OCI-LY1 (cell line): Measurements from ENCODE around the gene ENO3.
"Not testable (repeated sequence)": the region's sequence is repeated elsewhere in the genome, so short reads cannot be mapped to it uniquely, and the experiment has no call there.

Experiments
- H2AFZ ChIP-seq: fragments of 200-600 bp; sonication (generic), shearing (Covaris generic); 2 replicates; pipeline ENCODE4 v1.6.0; 2014; ENCODE audit warnings: antibody characterized with exemption, mild to moderate bottlenecking, low read length
- H3F3A ChIP-seq: fragments of 200-600 bp; sonication (generic), shearing (Covaris generic); 2 replicates; pipeline ENCODE4 v1.6.0; 2014; ENCODE audit warnings: mild to moderate bottlenecking, antibody characterized with exemption, low read length, moderate library complexity; ENCODE audit not compliant: insufficient read depth
- H3K27ac ChIP-seq: fragments of 200-600 bp; sonication (generic); 2 replicates; pipeline ENCODE4 v1.5.1; 2014; ENCODE audit warnings: low read length, mixed run types, mild to moderate bottlenecking, low read depth; ENCODE audit not compliant: poor library complexity, severe bottlenecking
- H3K27me3 ChIP-seq: fragments of 200-600 bp; sonication (generic); 2 replicates; pipeline ENCODE4 v1.6.0; 2014; ENCODE audit warnings: antibody characterized with exemption, mild to moderate bottlenecking, low read length, moderate library complexity; ENCODE audit not compliant: insufficient read depth
- H3K36me3 ChIP-seq: fragments of 200-600 bp; sonication (generic); 2 replicates; pipeline ENCODE4 v1.6.1; 2014; ENCODE audit warnings: mild to moderate bottlenecking, antibody characterized with exemption, low read length, moderate library complexity, mixed read lengths; ENCODE audit not compliant: insufficient read depth
- H3K4me1 ChIP-seq: fragments of 200-600 bp; sonication (generic); 2 replicates; pipeline ENCODE4 v1.5.1; 2014; ENCODE audit warnings: mild to moderate bottlenecking, low read length, moderate library complexity; ENCODE audit not compliant: insufficient read depth, severe bottlenecking
- H3K4me2 ChIP-seq: fragments of 200-600 bp; sonication (generic), shearing (Covaris generic); 2 replicates; pipeline ENCODE4 v1.6.1; 2014; ENCODE audit warnings: low read length
- H3K4me3 ChIP-seq: fragments of 200-600 bp; sonication (generic); 2 replicates; pipeline ENCODE4 v1.5.1; 2014; ENCODE audit warnings: low read length, low read depth, mild to moderate bottlenecking, mixed read lengths; ENCODE audit not compliant: poor library complexity, severe bottlenecking
- H3K79me2 ChIP-seq: fragments of 200-600 bp; shearing (Covaris generic); 2 replicates; pipeline ENCODE4 v1.6.1; 2016; ENCODE audit warnings: mixed run types, low read length, mixed read lengths; ENCODE audit not compliant: insufficient read depth
- H3K9ac ChIP-seq: fragments of 200-600 bp; sonication (generic), shearing (Covaris generic); 2 replicates; pipeline ENCODE4 v1.6.1; 2014; ENCODE audit warnings: mild to moderate bottlenecking, low read length, mixed read lengths
- H3K9me2 ChIP-seq: fragments of 200-600 bp; sonication (generic), shearing (Covaris generic); 2 replicates; pipeline ENCODE4 v1.6.1; 2014; ENCODE audit warnings: low read depth, mild to moderate bottlenecking, low read length, mixed read lengths
- H3K9me3 ChIP-seq: fragments of 200-600 bp; shearing (Covaris generic); 2 replicates; pipeline ENCODE4 v1.6.1; 2014; ENCODE audit warnings: low read length, mixed read lengths
- H4K20me1 ChIP-seq: fragments of 200-600 bp; sonication (generic), shearing (Covaris generic); 2 replicates; pipeline ENCODE4 v1.6.0; 2016; ENCODE audit warnings: mild to moderate bottlenecking, low read length; ENCODE audit not compliant: insufficient read depth
- CTCF ChIP-seq: fragments of 200-600 bp; sonication (generic), shearing (Covaris generic); IDR thresholded peaks from 2 replicates; pipeline ENCODE4 v1.5.1; 2017; ENCODE audit warnings: mild to moderate bottlenecking, antibody characterized with exemption, low read length, moderate library complexity, mixed read lengths
- EZH2 ChIP-seq: fragments of 200-600 bp; sonication (generic), shearing (Covaris generic); IDR thresholded peaks from 2 replicates; pipeline ENCODE4 v1.8.0; 2017; ENCODE audit warnings: borderline replicate concordance, mixed run types, mild to moderate bottlenecking, antibody characterized with exemption, low read length, moderate library complexity, mixed read lengths

Gene ENO3

GRCh38 chr17:4920351-4921048, 30.4 kb upstream of the ENO3 start:
- Histone ChIP-seq H3K4me1 (no peaks in the 10 kb centered on the region), H3K36me3 (no peaks in the 10 kb centered on the region), H3K4me2 (no peak overlapping the region), H3K4me3 (no peak overlapping the region), H3K79me2 (no peaks in the 10 kb centered on the region), H3K9me3 (no peaks in the 10 kb centered on the region), H2AFZ (no peak overlapping the region), H3F3A (no peaks in the 10 kb centered on the region), H3K9me2 (no peaks in the 10 kb centered on the region), H3K9ac (no peak overlapping the region), H4K20me1 (no peaks in the 10 kb centered on the region), H3K27ac (no peak overlapping the region), H3K27me3 (no peaks in the 10 kb centered on the region)
- no peak for TF ChIP-seq EZH2
- TF ChIP-seq CTCF = no peak

- no peaks in the 10 kb centered on the region for H3K36me3 ChIP-seq
- H3K9ac ChIP-seq = no peak overlapping the region
- no peaks in the 10 kb centered on the region for H3K9me2 ChIP-seq
- H3F3A ChIP-seq = no peaks in the 10 kb centered on the region
- H3K27me3 ChIP-seq = no peaks in the 10 kb centered on the region
- H3K4me1 ChIP-seq = no peaks in the 10 kb centered on the region
- no peak overlapping the region for H2AFZ ChIP-seq
- no peak overlapping the region for H3K4me2 ChIP-seq
- no peak for TF ChIP-seq EZH2
- no peak for TF ChIP-seq CTCF
- H4K20me1 ChIP-seq = no peaks in the 10 kb centered on the region
- no peak overlapping the region for H3K27ac ChIP-seq
- H3K79me2 ChIP-seq = no peaks in the 10 kb centered on the region
- H3K4me3 ChIP-seq = no peak overlapping the region
- no peaks in the 10 kb centered on the region for H3K9me3 ChIP-seq
These were observed 29.6 kb upstream of the ENO3 start for GRCh38 chr17:4921320-4921719.

DNA sequence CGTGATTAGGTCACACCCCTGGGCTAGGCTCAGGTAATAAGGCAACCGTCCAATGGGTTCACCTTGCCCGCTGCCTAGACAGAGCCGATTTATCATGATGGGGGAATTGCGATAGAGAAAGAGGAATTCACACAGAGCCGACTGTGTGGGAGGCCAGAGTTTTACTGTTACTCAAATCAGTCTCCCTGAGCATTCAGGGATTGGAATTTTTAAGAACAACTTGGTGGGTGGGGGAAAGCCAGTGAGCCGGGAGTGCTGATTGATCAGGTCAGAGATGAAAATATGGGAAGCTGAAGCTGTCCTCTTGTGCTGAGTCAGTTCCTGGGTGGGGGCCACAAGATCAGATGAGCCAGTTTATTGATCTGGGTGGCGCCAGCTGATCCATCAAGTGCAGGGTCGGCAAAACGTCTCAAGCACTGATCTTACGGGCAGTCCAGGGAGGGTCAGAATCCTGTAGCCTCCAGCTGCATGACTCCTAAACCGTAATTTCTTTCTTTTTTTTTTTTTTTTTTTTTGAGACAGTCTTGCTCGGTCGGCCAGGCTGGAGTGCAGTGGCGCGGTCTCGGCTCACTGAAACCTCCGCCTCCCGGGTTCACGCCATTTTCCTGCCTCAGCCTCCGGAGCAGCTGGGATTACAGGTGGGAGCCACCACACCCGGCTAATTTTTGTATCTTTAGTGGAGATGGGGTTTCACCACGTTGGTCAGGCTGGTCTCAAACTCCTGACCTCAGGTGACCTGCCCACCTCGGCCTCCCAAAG, 24.2 kb upstream of the ENO3 start:
- not testable (repeated sequence) for H3K9ac ChIP-seq, H4K20me1 ChIP-seq, H3K27ac ChIP-seq, H2AFZ ChIP-seq, H3K9me3 ChIP-seq, H3K4me3 ChIP-seq, H3K27me3 ChIP-seq, H3K4me1 ChIP-seq, H3K36me3 ChIP-seq, H3K79me2 ChIP-seq, H3K9me2 ChIP-seq, H3K4me2 ChIP-seq, H3F3A ChIP-seq
